Lung microvascular endothelial cell (primary cell): ENCODE measurements around the gene WAPL. TPM values are rescaled to one million over a fixed set of nuclear protein-coding genes. Genes with fewer than 3 reads are reported as not detected.
"Not testable (repeated sequence)": the region's sequence is repeated elsewhere in the genome, so short reads cannot be mapped to it uniquely, and the experiment has no call there.

Source experiments
- DNase-seq, 2 donors: peaks; one replicate each; pipeline versions ENCODE4 v3.0.0 to v3.0.0-alpha.2; 2010; ENCODE audit warnings: low read depth in 2 of 2
- total RNA-seq: library from RNA; depleted of rRNA; stranded (reverse); fragments of >200 nt; gene quantifications from 2 replicates; pipeline ENCODE4 v1.2.1, GENCODE V29; 2014

WAPL gene
- total RNA-seq, 1 donor from 2014 or later: 40.5 TPM

GRCh38 chr10:86525713-86526112 lies 4.1 kb upstream of the WAPL start:
- DNase-seq: not testable (repeated sequence)

GRCh38 chr10:86524225-86524962 lies 2.8 kb upstream of the WAPL start:
- no peak for DNase-seq

- peak in 1 of 2 donors; percentile 11 for DNase-seq
Measured at GRCh38 chr10:86523348-86523747, 1.8 kb upstream of the WAPL start.

- peak in 1 of 2 donors; percentile 27 for DNase-seq
Measured at GRCh38 chr10:86522510-86522855, 891 bp upstream of the WAPL start.

- DNase-seq: peak in 1 of 2 donors; percentile 58
Measured at GRCh38 chr10:86520871-86521677, 518 bp downstream of the WAPL start.

- no peak for DNase-seq
Measured at GRCh38 chr10:86518781-86519180, 2.8 kb downstream of the WAPL start.

GRCh38 chr10:86512137-86512536 lies 9.5 kb downstream of the WAPL start:
- no peak for DNase-seq

GRCh38 chr10:86511027-86511865 lies 10.3 kb downstream of the WAPL start:
- DNase-seq: no peak

- DNase-seq: no peak
Measured at GRCh38 chr10:86509145-86509544, 12.4 kb downstream of the WAPL start.

GRCh38 chr10:86508217-86508616 lies 13.4 kb downstream of the WAPL start:
- DNase-seq: no peak

GRCh38 chr10:86506499-86506898 lies 15.1 kb downstream of the WAPL start:
- DNase-seq: peak in 1 of 2 donors; percentile 29

GRCh38 chr10:86506062-86506461 lies 15.5 kb downstream of the WAPL start:
- no peak for DNase-seq

- no peak for DNase-seq
Measured at GRCh38 chr10:86504510-86504909, 17.1 kb downstream of the WAPL start.

- no peak for DNase-seq
Measured at GRCh38 chr10:86500846-86501245, 20.7 kb downstream of the WAPL start.

GRCh38 chr10:86498598-86498997 lies 23.0 kb downstream of the WAPL start:
- no peak for DNase-seq

GRCh38 chr10:86497621-86498020 lies 24.0 kb downstream of the WAPL start:
- DNase-seq: no peak

GRCh38 chr10:86489960-86490612 lies 31.5 kb downstream of the WAPL start:
- DNase-seq: no peak

GRCh38 chr10:86489071-86489810 lies 32.4 kb downstream of the WAPL start:
- no peak for DNase-seq

GRCh38 chr10:86486856-86487255 lies 34.7 kb downstream of the WAPL start:
- DNase-seq: no peak

- DNase-seq: no peak
Measured at GRCh38 chr10:86483664-86484063, 37.9 kb downstream of the WAPL start.

GRCh38 chr10:86481761-86482160 lies 39.8 kb downstream of the WAPL start:
- no peak for DNase-seq
